H1 (cell line): ENCODE data around the gene BCAR1. TPM values are rescaled to one million over a fixed set of nuclear protein-coding genes. Genes with fewer than 3 reads are reported as not detected.

Experiments used
- CTCF ChIA-PET: fragments of 300-600 bp; sonication (Branson Sonifier 250); formaldehyde crosslinking; loops from one replicate; lab custom pipeline; 2021; ENCODE audit not compliant: partially characterized antibody; lab: Charles Lee
- POLR2A ChIA-PET: fragments of 300-600 bp; sonication (Branson Sonifier 250); formaldehyde crosslinking; loops from one replicate; lab custom pipeline; 2021; ENCODE audit warnings: inconsistent platforms; ENCODE audit not compliant: partially characterized antibody; lab: Charles Lee
- DNase-seq, 2 experiments: peaks; one replicate each; pipeline versions ENCODE4 v3.0.0 to v3.0.0-alpha.2; 2010 to 2022; ENCODE audit warnings: low spot score in 2 of 2, low read depth in 1 of 2, mixed read lengths in 1 of 2
- FAIRE-seq: peaks from 2 replicates; lab custom pipeline; 2011; peaks lifted over from hg19 to GRCh38; lab: Jason Lieb, UNC
- H2AFZ ChIP-seq: 2 replicates; pipeline ENCODE4 v1.8.1; 2012; ENCODE audit warnings: low read length, inconsistent platforms
- H2AK5ac ChIP-seq: 2 replicates; pipeline ENCODE4 v1.6.1; 2013; ENCODE audit warnings: low read depth, low read length
- H2BK120ac ChIP-seq: replicated peaks from 2 replicates; pipeline ENCODE3; 2013; ENCODE audit warnings: low read depth, low read length, inconsistent platforms
- H2BK12ac ChIP-seq: 2 replicates; pipeline ENCODE4 v1.6.1; 2013; ENCODE audit warnings: low read depth, low read length
- H2BK15ac ChIP-seq: 2 replicates; pipeline ENCODE4 v1.6.1; 2013; ENCODE audit warnings: low read length
- H2BK20ac ChIP-seq: 2 replicates; pipeline ENCODE4 v1.6.1; 2013; ENCODE audit warnings: low read length
- H2BK5ac ChIP-seq: 2 replicates; pipeline ENCODE4 v1.6.1; 2013; ENCODE audit warnings: low read depth, low read length
- H3K14ac ChIP-seq: 2 replicates; pipeline ENCODE4 v1.6.1; 2013; ENCODE audit warnings: inconsistent platforms; ENCODE audit not compliant: insufficient read length
- H3K18ac ChIP-seq: 2 replicates; pipeline ENCODE4 v1.6.1; 2013; ENCODE audit warnings: low read length; ENCODE audit errors: extremely low read depth
- H3K23ac ChIP-seq: 2 replicates; pipeline ENCODE4 v1.6.1; 2013; ENCODE audit warnings: inconsistent platforms; ENCODE audit not compliant: insufficient read length
- H3K23me2 ChIP-seq: 2 replicates; pipeline ENCODE4 v1.6.1; 2013; ENCODE audit warnings: low read depth, low read length
- H3K27ac ChIP-seq: 2 replicates; pipeline ENCODE4 v1.6.1; 2011; ENCODE audit warnings: low read depth, low read length, inconsistent platforms
- H3K27me3 ChIP-seq, 4 experiments: replicated peaks in 1 of 4; 1 replicate in 1 of 4; 2 replicates in 3 of 4; pipeline versions ENCODE4 v1.6.1 to v1.8.1; 2011 to 2013; ENCODE audit warnings: low read length in 3 of 4, mild to moderate bottlenecking in 3 of 4, inconsistent platforms in 2 of 4, mixed read lengths in 2 of 4, moderate library complexity in 1 of 4; ENCODE audit not compliant: control insufficient read depth in 3 of 4, insufficient read depth in 3 of 4; ENCODE audit errors: extremely low read depth in 1 of 4
- H3K36me3 ChIP-seq, 4 experiments: 2 replicates each; pipeline versions ENCODE4 v1.6.1 to v1.8.1; 2011 to 2013; ENCODE audit warnings: mild to moderate bottlenecking in 4 of 4, low read length in 3 of 4, moderate library complexity in 2 of 4, control low read depth in 1 of 4, inconsistent platforms in 1 of 4; ENCODE audit not compliant: insufficient read depth in 4 of 4, control insufficient read depth in 2 of 4
- H3K4ac ChIP-seq: replicated peaks from 2 replicates; pipeline ENCODE3; 2013; ENCODE audit warnings: low read length, low read depth, mixed read lengths, inconsistent platforms; ENCODE audit not compliant: insufficient read length
- H3K4me1 ChIP-seq, 4 experiments: replicated peaks in 1 of 4; 1 replicate in 1 of 4; 2 replicates in 3 of 4; pipeline versions ENCODE4 v1.6.1 to v1.8.1; 2011 to 2013; ENCODE audit warnings: low read length in 3 of 4, inconsistent platforms in 2 of 4, mixed read lengths in 1 of 4; ENCODE audit not compliant: insufficient read depth in 4 of 4, control insufficient read depth in 3 of 4
- H3K4me2 ChIP-seq, 2 experiments: 2 replicates each; pipeline versions ENCODE4 v1.6.1 to v1.8.1; 2011 to 2013; ENCODE audit warnings: low read depth in 2 of 2, low read length in 2 of 2, control low read depth in 1 of 2, inconsistent platforms in 1 of 2, mild to moderate bottlenecking in 1 of 2; ENCODE audit not compliant: insufficient read depth in 1 of 2
- H3K4me3 ChIP-seq, 4 experiments: fragments of 200-600, 300-600 bp in 1 of 4; sonication (generic), shearing (Covaris generic), sonication (Bioruptor Twin) in 1 of 4; 2 replicates each; pipeline versions ENCODE4 v1.5.1 to v1.8.1; 2011 to 2016; ENCODE audit warnings: low read length in 4 of 4, low read depth in 3 of 4, control low read depth in 2 of 4, inconsistent platforms in 2 of 4, mild to moderate bottlenecking in 2 of 4, mixed read lengths in 1 of 4, moderate library complexity in 1 of 4; ENCODE audit not compliant: insufficient read depth in 2 of 4; ENCODE audit errors: extremely low read depth in 1 of 4
- H3K56ac ChIP-seq: replicated peaks from 2 replicates; pipeline ENCODE3; 2013; ENCODE audit warnings: low read depth, mild to moderate bottlenecking, mixed read lengths, low read length, inconsistent platforms; ENCODE audit not compliant: insufficient read length
- H3K79me1 ChIP-seq: 2 replicates; pipeline ENCODE4 v1.6.1; 2013; ENCODE audit warnings: low read depth, low read length, control low read depth
- H3K79me2 ChIP-seq, 2 experiments: 2 replicates each; pipeline versions ENCODE4 v1.6.1 to v1.8.1; 2012 to 2013; ENCODE audit warnings: low read length in 2 of 2, mild to moderate bottlenecking in 2 of 2, inconsistent platforms in 1 of 2; ENCODE audit not compliant: insufficient read depth in 2 of 2, control insufficient read depth in 1 of 2
- H3K9ac ChIP-seq, 4 experiments: replicated peaks in 1 of 4; 1 replicate in 1 of 4; 2 replicates in 3 of 4; pipeline versions ENCODE4 v1.6.1 to v1.8.1; 2011 to 2013; ENCODE audit warnings: low read depth in 3 of 4, low read length in 3 of 4, control low read depth in 2 of 4, mild to moderate bottlenecking in 2 of 4, moderate library complexity in 2 of 4, inconsistent platforms in 1 of 4; ENCODE audit errors: extremely low read depth in 1 of 4
- H3K9me3 ChIP-seq, 2 experiments: 2 replicates each; pipeline versions ENCODE4 v1.6.1 to v1.8.1; 2012 to 2013; ENCODE audit warnings: mild to moderate bottlenecking in 2 of 2, moderate library complexity in 2 of 2, control low read depth in 1 of 2, inconsistent platforms in 1 of 2, low read depth in 1 of 2, low read length in 1 of 2, mixed read lengths in 1 of 2; ENCODE audit not compliant: insufficient read depth in 2 of 2
- H4K20me1 ChIP-seq, 2 experiments: replicated peaks in 1 of 2; 2 replicates each; pipeline versions ENCODE3 to v1.8.1; 2011 to 2013; ENCODE audit warnings: inconsistent platforms in 2 of 2, low read length in 2 of 2, mild to moderate bottlenecking in 1 of 2; ENCODE audit not compliant: insufficient read depth in 2 of 2, control insufficient read depth in 1 of 2
- H4K5ac ChIP-seq: 2 replicates; pipeline ENCODE4 v1.6.1; 2013; ENCODE audit warnings: low read length, low read depth, mixed read lengths, inconsistent platforms; ENCODE audit not compliant: insufficient read length
- H4K8ac ChIP-seq: 2 replicates; pipeline ENCODE4 v1.8.0; 2013; ENCODE audit warnings: mild to moderate bottlenecking, moderate library complexity, low read length, inconsistent platforms; ENCODE audit not compliant: insufficient read depth; ENCODE audit errors: extremely low read depth
- H4K91ac ChIP-seq: replicated peaks from 2 replicates; pipeline ENCODE3; 2013; ENCODE audit warnings: low read length, mixed read lengths, inconsistent platforms; ENCODE audit not compliant: insufficient read length
- ATF2 ChIP-seq: IDR thresholded peaks from 2 replicates; pipeline ENCODE4 v1.6.1; 2012; ENCODE audit warnings: low read length, inconsistent platforms
- ATF3 ChIP-seq: IDR thresholded peaks from 2 replicates; pipeline ENCODE4 v1.6.1; 2011; ENCODE audit warnings: low read depth, mild to moderate bottlenecking, low read length; ENCODE audit not compliant: insufficient read depth
- BACH1 ChIP-seq: IDR thresholded peaks from 2 replicates; pipeline ENCODE4 v1.6.1; 2012; ENCODE audit warnings: low read length, improper control_type of control experiment
- CHD2 ChIP-seq: IDR thresholded peaks from 2 replicates; pipeline ENCODE4 v1.6.1; 2012; ENCODE audit warnings: low read length, improper control_type of control experiment
- CREB1 ChIP-seq: IDR thresholded peaks from 2 replicates; pipeline ENCODE4 v1.6.1; 2012; ENCODE audit warnings: inconsistent platforms
- GABPA ChIP-seq: IDR thresholded peaks from 2 replicates; pipeline ENCODE4 v1.6.1; 2011; ENCODE audit warnings: mild to moderate bottlenecking, low read length, moderate library complexity, borderline replicate concordance; ENCODE audit not compliant: insufficient read depth
- GTF2F1 ChIP-seq: IDR thresholded peaks from 2 replicates; pipeline ENCODE4 v1.6.1; 2012; ENCODE audit warnings: low read depth, low read length, improper control_type of control experiment, borderline replicate concordance
- HDAC6 ChIP-seq: IDR thresholded peaks from one replicate; pipeline ENCODE4 v1.7.1; 2012; ENCODE audit warnings: low read depth, mild to moderate bottlenecking, inconsistent platforms, low read length, moderate library complexity
- KDM1A ChIP-seq: fragments of 200-600, 300-600 bp; sonication (generic); IDR thresholded peaks from 2 replicates; pipeline ENCODE4 v1.7.1; 2016; ENCODE audit warnings: mild to moderate bottlenecking, low read length, borderline replicate concordance
- RAD21 ChIP-seq, 2 experiments: IDR thresholded peaks in 1 of 2; conservative IDR thresholded peaks in 1 of 2; 2 replicates each; pipeline ENCODE4 v1.6.1; 2011; ENCODE audit warnings: low read depth in 2 of 2, low read length in 2 of 2, improper control_type of control experiment in 1 of 2, inconsistent platforms in 1 of 2, mild to moderate bottlenecking in 1 of 2, moderate library complexity in 1 of 2
- SIRT6 ChIP-seq: IDR thresholded peaks from one replicate; pipeline ENCODE4 v1.7.1; 2012; ENCODE audit warnings: low read length, inconsistent platforms
- SP1 ChIP-seq: IDR thresholded peaks from 2 replicates; pipeline ENCODE4 v1.6.1; 2011; ENCODE audit warnings: low read depth, low read length
- TAF1 ChIP-seq: IDR thresholded peaks from 2 replicates; pipeline ENCODE4 v1.6.1; 2011; ENCODE audit warnings: mild to moderate bottlenecking, low read depth, low read length
- WGBS, 2 experiments: shearing (Covaris generic) in 1 of 2; methylation state at CpG; one replicate each; pipeline versions ENCODE4 v1.1.6 to v1.1.7; 2013 to 2015; ENCODE audit warnings: low lambda C conversion rate in 2 of 2, mixed read lengths in 2 of 2, inconsistent platforms in 1 of 2, low coverage in 1 of 2, missing lambda C conversion rate in 1 of 2; ENCODE audit not compliant: insufficient replicate concordance in 2 of 2, insufficient coverage in 1 of 2, insufficient read length in 1 of 2; ENCODE audit errors: extremely low coverage in 1 of 2, missing lambda C conversion rate in 1 of 2; 5-methylcytosine and 5-hydroxymethylcytosine counted together
- polyA plus RNA-seq, 7 experiments: library from polyadenylated mRNA; depleted of rRNA in 3 of 7; stranded (reverse) in 5 of 7; unstranded in 2 of 7; fragments of >200 nt in 5 of 7; fragments of 200-250 nt in 2 of 7; gene quantifications; 1 replicate in 5 of 7; 2 replicates in 1 of 7; 4 replicates in 1 of 7; pipeline versions ENCODE4 v1.2.1 to v1.2.3, GENCODE V29; 2011 to 2013; ENCODE audit warnings: missing spikeins in 2 of 7, mixed read lengths in 2 of 7
- total RNA-seq: library from RNA; stranded (reverse); fragmentation: NEBNext Ultra II Directional; extraction: Animal tissue kit (Norgen Biotek cat#: 25700); gene quantifications from 2 replicates; pipeline ENCODE4 v1.2.1, GENCODE V29; 2021

Gene BCAR1
- total and polyA plus RNA-seq, 2 of the 8 experiments (the other 6 are each of a cell fraction or from before 2014, with no cell fraction given), result 59.8 to 105 TPM

- Histone ChIP-seq H4K91ac (no peak overlapping the region), H3K79me2 (no peaks in the 10 kb centered on the region), H3K18ac (no peak overlapping the region), H3K36me3 (no peaks in the 10 kb centered on the region), H3K9ac (no peak overlapping the region), H3K4ac (no peak overlapping the region), H3K79me1 (no peaks in the 10 kb centered on the region), H3K4me1 (no peaks in the 10 kb centered on the region; a peak in 1 of 7 replicates), H4K8ac (no peak overlapping the region; the same call in 1 of the 2 replicates), H2AK5ac (no peak overlapping the region), H4K5ac (no peak overlapping the region), H2BK5ac (no peak overlapping the region), H3K4me2 (no peak overlapping the region), H2BK12ac (no peak overlapping the region), H2BK15ac (no peak overlapping the region), H3K4me3 (no peak overlapping the region), H3K27ac (no peak overlapping the region), H4K20me1 (no peaks in the 10 kb centered on the region), H3K14ac (no peak overlapping the region), H3K9me3 (no peaks in the 10 kb centered on the region), H3K27me3 (no peaks in the 10 kb centered on the region), H2AFZ (no peak overlapping the region), H3K56ac (no peak overlapping the region), H3K23me2 (no peaks in the 10 kb centered on the region), H2BK120ac (no peak overlapping the region), H3K23ac (no peak overlapping the region), H2BK20ac (no peak overlapping the region)
- FAIRE-seq (no peak), DNase-seq (no peak)
- ChIA-PET CTCF (interaction anchor here (8.6 to 10.4 kb wide), 2 partner anchors 11 to 28 kb away, joined by 57 to 157 read pairs; partner anchors contain the start of gene CTRB1), POLR2A (interaction anchor here (1.1 to 2.1 kb wide), 2 partner anchors 17 to 137 kb away, joined by 3 to 9 read pairs; no protein-coding TSS in a partner anchor)
- 89% methylated on average over 4 of the region's 6 CpGs; no CpG with 5 or more reads in 1 of the 2 experiments for WGBS, 2 experiments
- TF ChIP-seq TAF1 (no peak), ATF3 (no peak), BACH1 (no peak), KDM1A (no peak), HDAC6 (no peak), GABPA (no peak), CREB1 (no peak), GTF2F1 (no peak), CHD2 (no peak), RAD21 (IDR thresholded peaks at IDR 0.05 in 1 of 2, conservative IDR thresholded peaks at IDR 0.05 in 1 of 2; ENCODE audit: low read depth in 2 of 2, low read length in 2 of 2) (no peak), SP1 (no peak), ATF2 (no peak), SIRT6 (no peak)
Measured at GRCh38 chr16:75204410-75204758, 47.0 kb downstream of the BCAR1 start.
